ENCODE data around the gene ECM2. TPM values are rescaled to one million over a fixed set of nuclear protein-coding genes. Genes with fewer than 3 reads are reported as not detected.

The ECM2 gene
- total RNA-seq, 1 experiment from 2014 or later = 0.11 TPM

- Histone ChIP-seq H4K20me1 (ENCODE audit: insufficient read depth, low read depth, low read length) (no peaks in the 10 kb centered on the region), H3K79me2 (ENCODE audit: low read length) (no peaks in the 10 kb centered on the region), H2AFZ (ENCODE audit: low read length) (no peak overlapping the region), H3K27ac (ENCODE audit: low read length) (no peak overlapping the region), H3K4me2 (ENCODE audit: low read depth, low read length, poor library complexity, severe bottlenecking) (no peak overlapping the region), H3K4me3 (ENCODE audit: low read length) (no peak overlapping the region), H3K9me3 (ENCODE audit: low read length) (no peaks in the 10 kb centered on the region), H3K9ac (ENCODE audit: low read length) (no peak overlapping the region), H3K9me2 (replicated peaks; ENCODE audit: insufficient read depth, low read length) (no peaks in the 10 kb centered on the region), H3K27me3 (ENCODE audit: low read length) (no peaks in the 10 kb centered on the region), H3K36me3 (ENCODE audit: insufficient read depth, low read length) (no peaks in the 10 kb centered on the region), H3K4me1 (ENCODE audit: low read length) (no peaks in the 10 kb centered on the region)
- DNase-seq = no peak
Observed at GRCh38 chr9:92488681-92489550, 46.9 kb downstream of the ECM2 start.

DNA sequence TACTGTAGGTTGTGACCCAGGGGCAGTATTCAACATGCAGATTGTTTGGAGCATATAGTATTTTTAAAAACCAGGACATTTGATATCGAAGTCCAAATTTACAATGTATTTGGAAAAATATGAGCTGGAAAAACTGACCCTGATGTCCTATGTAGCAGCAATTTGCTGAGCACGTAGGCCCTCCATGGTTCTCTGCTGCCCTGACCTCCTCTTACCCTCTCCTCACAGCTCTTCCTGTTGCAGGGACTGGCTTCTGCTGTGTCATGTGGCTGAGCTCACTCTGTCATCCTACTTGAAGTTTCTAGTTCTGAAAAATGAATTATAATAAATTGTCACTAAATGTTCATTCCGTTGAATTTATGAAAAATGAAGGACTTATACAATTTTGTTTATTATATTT lies 49.4 kb downstream of the ECM2 start:
- Histone ChIP-seq H2AFZ (ENCODE audit: low read length) (no peak overlapping the region), H3K4me1 (ENCODE audit: low read length) (peaks cover under 1% of the 10 kb centered on the region; the same call in 1 of the 2 replicates), H3K27ac (ENCODE audit: low read length) (no peak overlapping the region)

GRCh38 chr9:92484563-92484962 lies 51.2 kb downstream of the ECM2 start:
- Histone ChIP-seq H3K4me2 (ENCODE audit: low read depth, low read length, poor library complexity, severe bottlenecking) (no peak overlapping the region), H3K4me1 (ENCODE audit: low read length) (peaks cover 6% of the 10 kb centered on the region; the same call in 1 of the 2 replicates), H4K20me1 (ENCODE audit: insufficient read depth, low read depth, low read length) (no peaks in the 10 kb centered on the region), H3K27me3 (ENCODE audit: low read length) (no peaks in the 10 kb centered on the region), H3K9me2 (replicated peaks; ENCODE audit: insufficient read depth, low read length) (no peaks in the 10 kb centered on the region), H3K36me3 (ENCODE audit: insufficient read depth, low read length) (no peaks in the 10 kb centered on the region), H3K79me2 (ENCODE audit: low read length) (0 out of 2 replicates have a peak, but pooled peaks cover 3% of the 10 kb centered on the region), H3K27ac (ENCODE audit: low read length) (no peak overlapping the region), H2AFZ (ENCODE audit: low read length) (no peak overlapping the region), H3K4me3 (ENCODE audit: low read length) (no peak overlapping the region), H3K9ac (ENCODE audit: low read length) (no peak overlapping the region), H3K9me3 (ENCODE audit: low read length) (no peaks in the 10 kb centered on the region)
- DNase-seq = no peak

More for the DNA sequence above, 49.4 kb downstream of the ECM2 start:
- H3K4me2 ChIP-seq (ENCODE audit: low read depth, low read length, poor library complexity, severe bottlenecking) = no peak overlapping the region
- DNase-seq = no peak
- no peak overlapping the region for H3K9ac ChIP-seq (ENCODE audit: low read length)
- no peak overlapping the region for H3K4me3 ChIP-seq (ENCODE audit: low read length)
- H3K36me3 ChIP-seq (ENCODE audit: insufficient read depth, low read length) = no peaks in the 10 kb centered on the region
- no peaks in the 10 kb centered on the region for H4K20me1 ChIP-seq (ENCODE audit: insufficient read depth, low read depth, low read length)
- H3K9me2 ChIP-seq (replicated peaks; ENCODE audit: insufficient read depth, low read length) = no peaks in the 10 kb centered on the region
- no peaks in the 10 kb centered on the region for H3K27me3 ChIP-seq (ENCODE audit: low read length)
- H3K79me2 ChIP-seq (ENCODE audit: low read length) = 0 out of 2 replicates have a peak, but pooled peaks cover 3% of the 10 kb centered on the region
- no peaks in the 10 kb centered on the region for H3K9me3 ChIP-seq (ENCODE audit: low read length)

DNA sequence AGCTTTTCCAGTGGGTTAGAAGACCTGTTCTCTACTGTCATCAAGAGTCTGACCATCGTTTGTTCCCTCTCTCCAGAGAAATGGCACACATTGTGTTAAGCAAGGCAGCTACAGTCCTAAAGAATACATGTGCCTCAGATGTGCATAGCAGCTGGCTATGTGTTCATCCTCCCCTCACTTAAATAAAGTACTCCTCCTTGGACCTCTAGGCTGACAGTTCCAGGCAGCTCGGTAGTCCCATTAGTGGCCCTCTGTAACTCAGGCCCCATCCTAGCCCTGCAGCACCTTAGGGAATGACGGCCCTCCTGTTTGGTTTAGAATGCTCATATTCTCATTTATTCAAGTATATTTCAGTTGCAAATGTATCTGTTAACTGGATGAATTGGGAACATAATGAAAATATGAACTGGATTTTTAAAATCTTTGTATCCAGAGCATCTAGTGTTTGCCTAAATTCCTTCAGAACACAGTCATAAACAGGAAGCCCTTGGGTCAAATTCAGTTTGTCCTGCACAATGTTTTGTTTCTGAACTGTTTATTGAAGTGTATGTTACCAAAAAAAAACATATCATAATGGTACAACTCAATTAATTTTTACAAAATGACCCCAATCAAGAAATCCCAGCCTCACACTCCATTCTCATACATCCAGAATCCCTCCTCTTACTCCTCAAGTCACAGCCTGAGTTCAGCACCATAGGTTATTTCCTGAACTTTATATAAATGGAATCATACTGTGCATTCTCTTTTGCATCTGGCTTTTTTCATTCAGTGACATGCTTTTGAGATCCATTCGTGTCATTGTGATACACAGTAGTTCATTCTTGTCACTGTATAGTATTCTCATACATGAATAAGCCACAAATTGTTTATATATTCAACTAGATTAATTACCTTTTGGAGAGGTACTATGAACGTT lies 51.9 kb downstream of the ECM2 start:
- no peak overlapping the region for H3K4me3 ChIP-seq (ENCODE audit: low read length)
- DNase-seq = no peak
- no peaks in the 10 kb centered on the region for H3K36me3 ChIP-seq (ENCODE audit: insufficient read depth, low read length)
- H3K4me2 ChIP-seq (ENCODE audit: low read depth, low read length, poor library complexity, severe bottlenecking) = no peak overlapping the region
- no peaks in the 10 kb centered on the region for H3K9me3 ChIP-seq (ENCODE audit: low read length)
- H4K20me1 ChIP-seq (ENCODE audit: insufficient read depth, low read depth, low read length) = no peaks in the 10 kb centered on the region
- H3K79me2 ChIP-seq (ENCODE audit: low read length) = peaks cover 7% of the 10 kb centered on the region; the same call in 1 of the 2 replicates
- H2AFZ ChIP-seq (ENCODE audit: low read length) = no peak overlapping the region
- peaks cover 6% of the 10 kb centered on the region; the same call in 1 of the 2 replicates for H3K4me1 ChIP-seq (ENCODE audit: low read length)
- H3K27me3 ChIP-seq (ENCODE audit: low read length) = no peaks in the 10 kb centered on the region
- H3K9ac ChIP-seq (ENCODE audit: low read length) = no peak overlapping the region
- no peak overlapping the region for H3K27ac ChIP-seq (ENCODE audit: low read length)
- no peaks in the 10 kb centered on the region for H3K9me2 ChIP-seq (replicated peaks; ENCODE audit: insufficient read depth, low read length)

DNA sequence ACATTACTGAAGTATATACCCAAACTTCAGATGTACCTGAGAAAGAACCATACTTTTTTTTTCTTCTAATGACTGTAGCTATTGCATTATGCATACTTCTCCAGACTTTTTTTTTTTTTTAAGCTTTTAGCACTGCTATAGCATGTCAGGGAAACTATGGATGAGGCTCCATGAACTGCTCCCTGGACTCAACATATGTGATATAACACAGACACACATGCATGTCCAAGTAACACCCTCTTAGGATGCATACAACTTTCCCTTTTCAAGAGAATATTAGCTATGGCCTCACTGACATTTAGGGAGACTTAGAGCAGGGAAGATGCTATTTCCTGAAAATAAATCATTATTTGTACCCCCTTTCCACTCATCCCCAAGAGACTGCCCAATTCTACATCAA lies 53.0 kb downstream of the ECM2 start:
- no peak overlapping the region for H3K27ac ChIP-seq (ENCODE audit: low read length)
- H3K9me2 ChIP-seq (replicated peaks; ENCODE audit: insufficient read depth, low read length) = no peaks in the 10 kb centered on the region
- H3K36me3 ChIP-seq (ENCODE audit: insufficient read depth, low read length) = no peaks in the 10 kb centered on the region
- DNase-seq = no peak
- H2AFZ ChIP-seq (ENCODE audit: low read length) = no peak overlapping the region
- H3K79me2 ChIP-seq (ENCODE audit: low read length) = peaks cover 7% of the 10 kb centered on the region; the same call in 1 of the 2 replicates
- no peaks in the 10 kb centered on the region for H4K20me1 ChIP-seq (ENCODE audit: insufficient read depth, low read depth, low read length)
- no peaks in the 10 kb centered on the region for H3K27me3 ChIP-seq (ENCODE audit: low read length)
- no peaks in the 10 kb centered on the region for H3K9me3 ChIP-seq (ENCODE audit: low read length)
- no peak overlapping the region for H3K9ac ChIP-seq (ENCODE audit: low read length)
- H3K4me1 ChIP-seq (ENCODE audit: low read length) = peaks cover 6% of the 10 kb centered on the region; the same call in 1 of the 2 replicates
- no peak overlapping the region for H3K4me3 ChIP-seq (ENCODE audit: low read length)
- H3K4me2 ChIP-seq (ENCODE audit: low read depth, low read length, poor library complexity, severe bottlenecking) = no peak overlapping the region

- Histone ChIP-seq H3K9me3 (ENCODE audit: low read length) (no peaks in the 10 kb centered on the region), H3K36me3 (ENCODE audit: insufficient read depth, low read length) (no peaks in the 10 kb centered on the region), H3K9me2 (replicated peaks; ENCODE audit: insufficient read depth, low read length) (no peaks in the 10 kb centered on the region), H3K4me1 (ENCODE audit: low read length) (peaks cover 6% of the 10 kb centered on the region; the same call in 1 of the 2 replicates), H3K4me2 (ENCODE audit: low read depth, low read length, poor library complexity, severe bottlenecking) (no peak within 1 kb of the TSS), H4K20me1 (ENCODE audit: insufficient read depth, low read depth, low read length) (no peaks in the 10 kb centered on the region), H2AFZ (ENCODE audit: low read length) (no peak within 1 kb of the TSS), H3K4me3 (ENCODE audit: low read length) (no peak within 1 kb of the TSS), H3K27ac (ENCODE audit: low read length) (no peak within 1 kb of the TSS), H3K9ac (ENCODE audit: low read length) (no peak within 1 kb of the TSS), H3K27me3 (ENCODE audit: low read length) (no peaks in the 10 kb centered on the region), H3K79me2 (ENCODE audit: low read length) (peaks cover 7% of the 10 kb centered on the region; the same call in 1 of the 2 replicates)
- no peak for DNase-seq
Observed at GRCh38 chr9:92482329-92482728, 53.5 kb downstream of the ECM2 start, which contains the start of gene ASPN. ASPN (minus strand) TSS chr9:92482506.

- H3K9me2 ChIP-seq (replicated peaks; ENCODE audit: insufficient read depth, low read length) = no peaks in the 10 kb centered on the region
- peaks cover 7% of the 10 kb centered on the region; the same call in 1 of the 2 replicates for H3K79me2 ChIP-seq (ENCODE audit: low read length)
- H4K20me1 ChIP-seq (ENCODE audit: insufficient read depth, low read depth, low read length) = no peaks in the 10 kb centered on the region
- H3K27me3 ChIP-seq (ENCODE audit: low read length) = no peaks in the 10 kb centered on the region
- no peak overlapping the region for H3K4me2 ChIP-seq (ENCODE audit: low read depth, low read length, poor library complexity, severe bottlenecking)
- DNase-seq = no peak
- H3K36me3 ChIP-seq (ENCODE audit: insufficient read depth, low read length) = no peaks in the 10 kb centered on the region
- no peaks in the 10 kb centered on the region for H3K9me3 ChIP-seq (ENCODE audit: low read length)
- no peak overlapping the region for H2AFZ ChIP-seq (ENCODE audit: low read length)
- H3K9ac ChIP-seq (ENCODE audit: low read length) = no peak overlapping the region
- H3K4me3 ChIP-seq (ENCODE audit: low read length) = no peak overlapping the region
- H3K27ac ChIP-seq (ENCODE audit: low read length) = no peak overlapping the region
- H3K4me1 ChIP-seq (ENCODE audit: low read length) = peaks cover 6% of the 10 kb centered on the region; the same call in 1 of the 2 replicates
Observed at GRCh38 chr9:92480986-92481633, 54.7 kb downstream of the ECM2 start.
